KOPT-K1 (cell line): ENCODE data around the gene KHDRBS1.

Source experiments
- H3K27ac ChIP-seq: fragments of 200-600 bp; sonication (generic); 2 replicates; pipeline ENCODE4 v1.5.1; 2016; ENCODE audit warnings: antibody characterized with exemption, mild to moderate bottlenecking, low read depth, low read length; ENCODE audit not compliant: poor library complexity, severe bottlenecking
- H3K36me3 ChIP-seq: fragments of 200-600 bp; sonication (generic); 2 replicates; pipeline ENCODE4 v1.5.1; 2017; ENCODE audit warnings: antibody characterized with exemption, mild to moderate bottlenecking, low read length, moderate library complexity; ENCODE audit not compliant: insufficient read depth
- H3K9me3 ChIP-seq: fragments of 200-600 bp; sonication (generic); 2 replicates; pipeline ENCODE4 v1.5.1; 2017; ENCODE audit warnings: antibody characterized with exemption, low read length, mild to moderate bottlenecking; ENCODE audit not compliant: insufficient read depth, poor library complexity, severe bottlenecking

The KHDRBS1 gene, protein sequence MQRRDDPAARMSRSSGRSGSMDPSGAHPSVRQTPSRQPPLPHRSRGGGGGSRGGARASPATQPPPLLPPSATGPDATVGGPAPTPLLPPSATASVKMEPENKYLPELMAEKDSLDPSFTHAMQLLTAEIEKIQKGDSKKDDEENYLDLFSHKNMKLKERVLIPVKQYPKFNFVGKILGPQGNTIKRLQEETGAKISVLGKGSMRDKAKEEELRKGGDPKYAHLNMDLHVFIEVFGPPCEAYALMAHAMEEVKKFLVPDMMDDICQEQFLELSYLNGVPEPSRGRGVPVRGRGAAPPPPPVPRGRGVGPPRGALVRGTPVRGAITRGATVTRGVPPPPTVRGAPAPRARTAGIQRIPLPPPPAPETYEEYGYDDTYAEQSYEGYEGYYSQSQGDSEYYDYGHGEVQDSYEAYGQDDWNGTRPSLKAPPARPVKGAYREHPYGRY

DNA sequence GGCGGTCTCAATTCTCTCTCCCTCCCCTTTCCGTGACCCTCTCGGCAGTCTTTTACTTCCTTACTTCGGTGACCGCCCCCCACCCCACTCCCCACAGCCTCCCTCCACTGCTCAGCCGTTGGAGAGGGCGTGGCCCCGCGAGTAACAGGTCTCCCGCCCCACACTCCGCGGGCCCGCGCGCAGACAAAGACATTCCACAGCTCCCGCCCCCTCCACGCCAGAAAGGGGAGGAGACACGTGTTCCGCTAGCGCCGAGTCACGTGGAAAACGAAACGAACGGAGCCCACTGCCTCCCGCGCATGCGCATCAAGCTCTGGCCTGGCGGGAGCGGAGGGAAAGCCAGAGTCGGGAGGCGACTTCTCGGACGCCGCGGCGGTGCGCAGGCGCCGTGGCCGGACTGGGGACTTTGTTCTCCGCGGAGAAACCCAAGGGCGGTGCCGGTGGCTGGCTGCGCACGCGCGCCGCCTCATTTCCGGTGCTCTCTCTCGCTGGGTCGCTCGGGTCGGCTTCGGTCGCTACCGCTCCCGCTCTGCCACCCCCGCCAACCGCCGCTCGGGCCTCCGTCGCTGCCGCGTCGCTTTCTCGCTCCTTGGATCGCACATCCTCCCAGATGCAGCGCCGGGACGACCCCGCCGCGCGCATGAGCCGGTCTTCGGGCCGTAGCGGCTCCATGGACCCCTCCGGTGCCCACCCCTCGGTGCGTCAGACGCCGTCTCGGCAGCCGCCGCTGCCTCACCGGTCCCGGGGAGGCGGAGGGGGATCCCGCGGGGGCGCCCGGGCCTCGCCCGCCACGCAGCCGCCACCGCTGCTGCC is at the start of gene KHDRBS1:
KHDRBS1 (plus strand) TSS at position 483 of the 813 bp plus-strand sequence; CDS start at position 611, 128 bp downstream.
- Histone ChIP-seq H3K9me3 (no peaks in the 10 kb centered on the region), H3K27ac (peak within 1 kb of the TSS; percentile 90), H3K36me3 (peaks cover 32% of the 10 kb centered on the region)

GRCh38 chr1:31970873-31971272 is 42.8 kb upstream of the KHDRBS1 start:
- Histone ChIP-seq H3K36me3 (no peaks in the 10 kb centered on the region), H3K27ac (no peak overlapping the region), H3K9me3 (no peaks in the 10 kb centered on the region)

GRCh38 chr1:31976401-31976800 is 37.3 kb upstream of the KHDRBS1 start:
- no peak overlapping the region for H3K27ac ChIP-seq
- H3K36me3 ChIP-seq = no peaks in the 10 kb centered on the region
- no peaks in the 10 kb centered on the region for H3K9me3 ChIP-seq

DNA sequence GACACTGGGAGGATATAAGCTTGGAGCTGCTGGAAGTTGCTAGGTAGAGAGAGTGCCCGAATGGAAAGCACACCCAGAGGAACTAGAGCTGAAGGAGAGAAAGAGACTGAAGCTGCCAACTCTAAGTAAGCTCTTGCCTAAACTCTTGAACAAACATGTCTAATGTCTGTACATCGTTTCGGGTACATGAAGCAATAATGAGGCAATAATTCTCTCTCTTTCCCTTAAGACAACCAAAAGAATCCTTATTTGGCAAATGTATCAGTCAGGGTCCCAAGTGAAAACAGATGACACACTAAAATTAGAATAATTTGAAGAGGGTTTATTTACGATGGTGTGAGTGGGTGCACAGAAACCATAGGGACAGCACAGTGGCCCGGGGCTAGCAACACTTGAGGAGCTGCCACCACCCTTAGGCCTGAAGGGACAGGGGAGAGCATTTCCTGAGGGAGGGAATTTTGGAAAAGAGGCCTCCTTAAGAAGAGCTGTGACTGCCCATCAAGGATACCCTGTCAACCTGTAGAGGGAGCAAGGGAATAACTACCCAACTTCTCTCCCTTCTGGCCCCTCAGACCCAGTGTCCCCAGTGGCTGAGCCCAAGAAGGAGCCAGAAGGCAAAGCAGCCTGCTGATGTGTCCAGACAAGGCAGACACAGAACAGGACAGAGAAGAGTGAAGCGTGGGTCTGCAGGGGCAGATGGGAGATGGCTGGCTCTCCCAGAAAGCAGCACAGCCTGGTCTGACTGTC is 36.1 kb upstream of the KHDRBS1 start:
- no peaks in the 10 kb centered on the region for H3K9me3 ChIP-seq

DNA sequence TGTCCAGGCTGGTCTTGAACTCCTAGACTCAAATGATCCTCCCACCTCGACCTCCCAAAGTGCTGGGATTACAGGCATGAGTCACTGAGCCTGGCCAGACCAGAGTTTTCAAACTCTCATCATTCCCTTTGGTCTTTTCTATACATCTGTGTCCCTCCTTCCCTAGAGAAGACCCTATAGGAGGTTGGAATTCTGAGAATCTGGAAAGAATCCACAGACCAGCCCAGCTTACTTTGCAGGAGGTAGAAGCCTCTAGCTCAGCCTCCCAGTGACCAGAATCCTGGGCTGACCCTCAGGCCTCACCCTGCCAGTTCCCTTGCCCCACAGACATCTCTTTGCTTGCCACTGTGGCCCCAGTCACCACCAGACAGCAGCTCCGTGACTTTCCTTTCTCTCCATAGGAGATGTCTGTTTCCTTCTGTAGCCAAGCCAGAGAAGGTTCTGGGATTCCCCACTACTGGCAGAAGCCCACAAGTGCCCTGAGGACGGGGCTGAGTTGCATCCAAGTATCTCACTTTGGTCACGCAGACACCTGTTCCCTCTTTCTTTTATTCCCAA is 34.7 kb upstream of the KHDRBS1 start:
- no peaks in the 10 kb centered on the region for H3K36me3 ChIP-seq
- H3K27ac ChIP-seq = no peak overlapping the region

More for the DNA sequence above, 36.1 kb upstream of the KHDRBS1 start:
- Histone ChIP-seq H3K36me3 (no peaks in the 10 kb centered on the region), H3K27ac (no peak overlapping the region)

GRCh38 chr1:31980835-31981455 is 32.7 kb upstream of the KHDRBS1 start:
- no peaks in the 10 kb centered on the region for H3K9me3 ChIP-seq
- H3K36me3 ChIP-seq = no peaks in the 10 kb centered on the region
- H3K27ac ChIP-seq = peak overlapping the region; percentile 72

More for the DNA sequence above, 34.7 kb upstream of the KHDRBS1 start:
- H3K9me3 ChIP-seq = no peaks in the 10 kb centered on the region

DNA sequence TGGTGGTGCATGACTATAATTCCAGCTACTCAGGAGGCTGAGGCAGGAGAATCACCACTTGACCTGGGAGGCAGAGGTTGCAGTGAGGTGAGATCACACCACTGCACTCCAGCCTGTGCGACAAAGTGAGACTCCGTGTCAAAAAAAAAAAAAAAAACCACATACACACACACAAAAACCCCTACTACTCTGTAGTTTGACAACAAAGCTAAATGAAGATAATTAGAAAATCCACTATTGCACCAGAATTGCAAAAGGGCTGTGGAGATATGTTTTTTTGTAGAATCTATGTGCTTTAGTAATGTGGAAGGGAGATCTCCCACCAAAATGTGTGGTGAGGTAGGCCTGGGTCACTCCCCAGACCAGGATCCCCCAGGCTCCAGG is 32.2 kb upstream of the KHDRBS1 start:
- H3K27ac ChIP-seq = peak overlapping the region; percentile 72
- no peaks in the 10 kb centered on the region for H3K36me3 ChIP-seq
- no peaks in the 10 kb centered on the region for H3K9me3 ChIP-seq

DNA sequence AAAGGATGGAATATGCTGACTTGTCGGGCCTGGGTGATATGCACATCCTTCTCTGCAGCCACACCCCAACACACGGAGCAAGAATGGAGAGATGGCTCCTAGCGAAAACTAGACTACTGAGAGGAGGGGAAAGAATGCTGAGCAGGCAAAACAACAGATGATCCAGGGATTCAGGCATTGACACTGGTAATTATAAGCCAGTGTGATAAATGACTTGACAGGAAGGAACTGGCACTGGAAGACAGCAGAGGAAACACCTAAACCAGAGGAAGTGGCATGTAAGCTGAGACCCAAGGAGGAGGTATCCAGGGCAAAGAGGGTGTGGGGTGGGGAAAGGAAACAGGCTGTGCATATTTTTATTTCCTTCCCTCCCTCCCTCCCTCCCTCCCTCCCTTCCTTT is 31.7 kb upstream of the KHDRBS1 start:
- peak overlapping the region; percentile 72 for H3K27ac ChIP-seq
- H3K9me3 ChIP-seq = no peaks in the 10 kb centered on the region
- no peaks in the 10 kb centered on the region for H3K36me3 ChIP-seq

DNA sequence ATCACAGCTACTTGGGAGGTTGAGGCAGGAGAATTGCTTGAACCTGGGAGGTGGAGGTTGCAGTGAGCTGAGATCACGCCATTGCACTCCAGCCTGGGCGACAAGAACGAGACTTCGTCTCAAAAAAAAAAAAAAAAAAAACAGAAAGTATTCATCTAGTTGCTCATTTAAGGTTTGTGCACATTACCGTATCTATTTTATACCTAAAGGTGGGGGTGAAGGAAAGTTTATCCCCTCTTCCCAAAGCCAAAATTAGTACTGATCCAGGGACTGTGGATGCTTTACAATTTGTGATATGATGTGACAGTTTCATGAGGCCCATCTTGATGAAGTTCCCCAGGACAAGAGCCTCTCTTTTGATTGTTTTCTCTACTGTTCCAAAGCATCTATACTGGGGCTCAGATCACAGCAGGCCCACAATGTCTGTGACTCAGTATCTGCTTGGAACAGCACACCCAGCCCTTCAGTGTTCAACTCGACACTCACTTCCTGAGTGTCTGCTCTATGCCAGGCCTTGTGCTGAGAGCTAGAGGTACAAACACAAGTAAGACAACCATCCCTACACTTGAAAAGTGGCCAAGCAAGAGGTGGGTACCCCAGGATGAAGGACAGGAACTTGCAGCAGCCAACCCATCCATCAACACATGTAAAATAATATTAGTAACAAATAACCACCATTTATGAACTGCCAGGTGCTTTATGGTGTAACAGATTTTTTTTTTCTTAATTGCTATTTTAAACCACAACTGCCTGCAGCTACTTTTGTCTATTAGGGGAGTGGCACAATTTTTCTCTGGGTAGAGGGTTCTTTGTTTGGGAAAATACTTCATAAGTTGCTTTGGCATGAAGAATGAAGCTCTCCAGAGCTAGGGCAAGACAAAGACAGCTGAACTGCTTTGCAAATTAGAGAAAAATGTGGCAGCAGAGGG is 29.0 kb upstream of the KHDRBS1 start:
- peak overlapping the region; percentile 83 for H3K27ac ChIP-seq
- H3K36me3 ChIP-seq = no peaks in the 10 kb centered on the region
- H3K9me3 ChIP-seq = no peaks in the 10 kb centered on the region

DNA sequence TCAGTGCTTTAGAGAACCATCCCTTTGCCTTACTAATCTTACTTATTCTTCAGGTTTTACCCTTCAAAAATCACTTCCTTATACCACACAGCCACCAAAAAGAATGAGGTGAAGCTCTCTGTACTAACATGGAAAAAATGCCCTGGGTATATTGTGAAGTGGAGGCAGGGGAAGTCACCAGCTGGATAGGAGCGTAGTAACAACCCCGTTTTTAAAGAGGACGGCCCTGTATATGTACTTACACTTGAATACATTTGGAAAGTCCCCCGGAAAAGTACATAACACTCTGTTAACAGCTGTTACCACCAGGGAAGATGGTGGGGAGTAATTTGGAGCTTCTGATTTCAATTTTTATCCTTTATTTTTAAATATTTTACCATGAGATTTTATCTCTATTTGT is 28.2 kb upstream of the KHDRBS1 start:
- Histone ChIP-seq H3K36me3 (no peaks in the 10 kb centered on the region), H3K9me3 (no peaks in the 10 kb centered on the region), H3K27ac (peak overlapping the region; percentile 83)

DNA sequence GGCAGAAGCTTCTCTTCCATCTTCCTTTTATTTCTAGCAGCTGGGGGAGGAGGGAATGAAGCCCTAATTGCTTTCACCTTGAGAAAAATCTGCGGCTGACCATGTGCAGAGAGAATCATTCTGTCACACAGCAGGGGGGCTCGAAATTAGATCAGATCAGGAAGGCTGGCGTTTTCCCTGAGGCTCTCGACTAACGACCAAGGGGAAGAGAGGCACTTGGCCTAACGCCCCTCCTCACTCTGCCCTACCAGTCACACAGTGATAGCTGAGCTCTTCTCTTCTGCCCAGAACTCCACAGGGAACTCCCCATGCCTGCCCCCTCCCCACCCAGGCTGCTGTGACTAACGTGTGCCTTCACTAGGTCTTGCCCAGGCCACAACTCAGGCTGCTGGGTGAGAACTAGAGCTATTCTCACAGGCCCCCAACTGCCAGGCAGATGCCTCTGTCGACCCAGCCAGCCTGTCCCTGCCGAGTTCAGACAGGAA is 26.5 kb upstream of the KHDRBS1 start:
- Histone ChIP-seq H3K36me3 (no peaks in the 10 kb centered on the region), H3K9me3 (no peaks in the 10 kb centered on the region), H3K27ac (peak overlapping the region; percentile 83)

DNA sequence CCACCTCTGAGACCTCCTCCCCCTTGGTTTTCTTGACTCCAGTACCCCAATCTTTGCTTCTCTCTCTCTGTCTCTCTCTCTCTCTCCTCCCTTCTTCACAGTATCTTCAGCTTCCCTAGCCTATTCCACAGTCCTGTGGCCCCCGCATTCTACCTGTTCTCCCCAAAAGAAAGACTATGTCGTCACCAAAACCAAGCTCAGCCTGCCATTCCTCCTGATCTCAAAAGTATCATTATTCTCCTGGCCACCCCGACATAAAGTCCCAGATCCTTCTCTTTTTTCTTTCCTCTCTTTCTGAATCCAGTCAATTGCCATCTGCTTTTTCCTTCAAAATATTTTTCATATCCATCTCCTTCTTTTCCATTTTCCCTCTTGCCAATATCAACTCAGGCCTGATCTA is 23.7 kb upstream of the KHDRBS1 start:
- H3K36me3 ChIP-seq = no peaks in the 10 kb centered on the region
- no peak overlapping the region for H3K27ac ChIP-seq
- no peaks in the 10 kb centered on the region for H3K9me3 ChIP-seq

DNA sequence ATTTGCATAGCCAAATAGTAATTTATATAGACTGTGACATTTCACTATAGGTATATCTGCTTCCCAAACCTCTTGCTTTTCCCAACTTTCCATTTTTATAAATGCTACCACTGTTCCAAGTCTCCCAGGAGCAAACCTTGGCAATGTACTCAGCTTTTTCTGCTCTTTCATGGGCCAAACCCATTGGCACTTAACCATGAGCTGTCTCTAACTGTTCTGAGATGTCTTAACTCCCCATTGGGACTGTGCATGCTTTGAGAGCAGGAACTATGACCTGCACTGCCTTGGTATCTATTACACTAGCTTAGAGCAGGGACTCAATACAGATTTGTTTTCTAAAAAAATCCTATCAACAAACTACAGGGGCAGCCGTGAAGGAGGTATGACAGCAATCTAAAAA is 22.5 kb upstream of the KHDRBS1 start:
- Histone ChIP-seq H3K9me3 (no peaks in the 10 kb centered on the region), H3K36me3 (no peaks in the 10 kb centered on the region), H3K27ac (no peak overlapping the region)
